ENCODE data around the gene TRIM65.
A peak's percentile ranks its signal among the peaks of the same experiment; 100 is the strongest.

The TRIM65 gene

DNA sequence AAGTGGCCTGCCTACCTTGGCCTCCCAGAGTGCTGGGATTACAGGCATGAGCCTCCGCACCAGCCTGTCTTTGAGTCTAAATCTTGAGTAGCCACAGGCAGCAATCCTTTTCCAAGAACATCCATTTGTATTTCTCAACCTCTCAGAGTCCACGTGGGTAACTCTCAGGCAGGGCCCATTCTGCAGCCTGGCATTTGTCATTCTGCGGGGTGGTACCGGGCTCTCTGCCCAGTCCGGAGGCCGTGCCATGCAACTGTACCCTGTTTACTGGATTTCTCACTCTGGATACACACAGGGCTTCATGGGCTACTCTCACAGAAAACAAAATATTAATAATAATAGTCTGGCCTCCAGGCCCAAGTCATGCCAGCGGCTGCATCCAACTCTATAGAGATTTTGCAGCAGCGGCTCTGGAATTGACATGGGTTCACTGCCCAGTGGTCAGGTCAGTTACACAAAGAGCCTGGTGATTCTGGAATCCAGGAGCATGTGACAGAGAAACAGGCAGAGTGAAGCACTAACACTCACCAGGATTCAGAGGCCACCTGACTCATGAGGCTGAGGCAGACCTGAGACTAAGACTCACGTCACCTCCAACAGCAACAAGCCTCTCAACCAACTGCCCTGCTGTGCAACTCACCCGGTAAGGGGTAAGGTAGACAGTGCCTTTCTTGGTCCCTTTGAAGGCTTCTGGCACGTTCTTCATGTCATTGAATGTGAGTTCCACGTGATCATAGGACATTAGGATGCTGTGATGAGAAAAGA lies 45.6 kb downstream of the TRIM65 start:
- DNase-seq: no peak

DNA sequence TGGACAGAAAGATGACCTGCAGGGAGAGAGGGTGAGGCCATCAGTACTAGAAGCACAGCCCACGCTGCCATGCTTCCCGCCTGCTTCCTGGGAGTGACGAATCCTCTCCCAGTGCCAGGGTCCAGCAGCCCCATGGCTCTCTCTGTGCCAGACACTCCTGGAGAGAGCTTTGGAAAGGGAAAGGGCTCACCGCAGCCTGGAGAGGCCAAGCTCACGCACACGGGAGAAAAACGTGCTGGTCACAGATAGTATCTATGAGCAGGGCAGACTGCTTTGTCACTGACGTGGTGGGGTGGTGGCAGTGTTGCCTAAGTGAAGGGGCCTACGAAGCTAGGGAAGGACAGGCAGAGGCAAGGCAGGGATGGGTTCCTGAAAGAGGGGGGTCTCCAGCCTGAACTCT lies 47.0 kb downstream of the TRIM65 start:
- DNase-seq: no peak

DNA sequence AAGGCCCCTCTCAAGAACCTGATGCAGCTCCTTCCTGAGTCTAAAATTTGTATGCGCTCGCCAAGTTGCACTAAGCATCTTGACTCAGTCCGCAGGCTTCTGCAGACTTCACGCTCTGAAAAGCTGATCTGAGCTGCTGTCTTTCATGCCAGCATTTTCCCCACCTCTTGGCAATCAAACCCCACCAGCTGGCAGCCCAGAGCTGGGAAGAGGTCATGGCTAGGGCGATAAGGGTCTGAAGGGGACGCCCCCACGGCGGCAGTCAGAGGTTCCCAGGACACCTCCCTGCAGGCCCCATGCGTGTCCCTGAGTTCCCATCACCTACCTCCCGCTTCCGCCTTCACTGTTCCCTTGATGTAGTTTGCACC lies 47.5 kb downstream of the TRIM65 start:
- no peak for DNase-seq

DNA sequence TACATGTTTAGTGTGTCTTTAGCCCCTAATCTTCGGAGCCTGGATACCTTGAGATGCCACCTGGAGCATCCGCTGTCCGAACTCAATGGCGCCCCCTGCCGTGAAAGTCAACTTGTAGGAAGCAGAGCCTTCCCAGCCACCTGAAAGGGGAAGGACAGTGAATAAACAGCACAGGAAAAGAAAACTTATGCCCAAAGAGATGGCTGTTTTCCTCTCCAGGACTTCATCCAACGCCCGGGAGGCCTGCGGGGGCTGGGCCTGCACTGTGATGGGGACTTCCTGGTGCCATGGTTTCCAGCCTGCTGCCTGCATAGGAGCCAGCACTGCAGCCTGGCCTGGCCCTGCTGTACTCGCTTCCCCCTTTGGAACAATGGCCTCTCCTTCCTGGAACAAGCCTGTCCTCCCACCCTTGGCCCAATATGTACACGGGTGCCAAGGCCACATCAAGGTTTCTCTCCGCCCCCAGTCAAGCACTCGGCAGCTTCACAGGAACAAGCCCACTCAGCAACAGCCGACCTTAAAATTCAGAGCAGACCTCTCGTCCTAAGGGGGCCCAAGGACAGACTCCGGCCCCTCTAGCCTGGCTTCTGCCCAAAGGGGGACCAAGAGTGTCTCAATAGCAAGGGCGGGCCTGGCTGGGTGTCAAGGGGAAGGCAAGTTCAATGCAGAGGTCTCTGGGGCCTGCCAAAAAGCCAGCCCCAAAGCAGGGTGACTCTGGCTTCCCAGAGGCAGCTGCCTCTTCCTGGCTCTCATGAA lies 48.0 kb downstream of the TRIM65 start:
- DNase-seq: no peak

GRCh38 chr17:75847614-75848522 lies 48.9 kb downstream of the TRIM65 start:
- DNase-seq: no peak

- no peak for DNase-seq
Measured at GRCh38 chr17:75846692-75847613, 49.8 kb downstream of the TRIM65 start.

GRCh38 chr17:75845933-75846691 lies 50.6 kb downstream of the TRIM65 start:
- no peak for DNase-seq

DNA sequence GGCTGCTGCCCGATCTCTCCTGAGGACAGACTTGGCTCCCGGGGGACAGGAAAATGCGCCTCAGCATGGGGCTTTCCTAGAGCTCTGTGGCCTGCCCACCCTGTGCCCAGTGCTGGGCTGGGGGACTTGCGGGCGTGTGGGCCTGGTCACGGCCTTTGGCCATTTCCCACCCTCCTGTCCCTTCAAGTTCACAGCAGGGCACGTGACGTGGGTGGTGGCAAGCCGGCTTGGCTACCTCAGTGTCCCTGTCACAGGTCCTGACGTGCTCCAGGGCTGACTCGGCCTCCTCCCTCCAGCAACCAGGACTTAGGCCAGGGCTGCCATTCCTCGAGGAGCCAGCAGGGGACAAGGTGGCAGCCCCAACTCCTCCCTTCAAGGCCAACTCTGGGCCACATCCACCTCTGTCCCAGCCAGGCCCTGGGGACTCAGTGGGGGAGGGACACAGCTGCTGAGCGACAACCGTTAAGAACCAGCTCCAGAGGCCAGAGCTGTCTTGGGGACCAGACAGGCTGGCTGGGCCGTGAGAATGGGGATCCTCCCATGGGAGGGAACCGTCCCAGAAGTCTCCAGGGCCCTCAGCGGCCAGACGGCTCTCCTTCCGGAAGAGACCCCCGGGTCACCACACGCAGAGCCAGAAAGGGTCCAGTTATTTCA lies 51.6 kb downstream of the TRIM65 start:
- peak; percentile 76 for DNase-seq

DNA sequence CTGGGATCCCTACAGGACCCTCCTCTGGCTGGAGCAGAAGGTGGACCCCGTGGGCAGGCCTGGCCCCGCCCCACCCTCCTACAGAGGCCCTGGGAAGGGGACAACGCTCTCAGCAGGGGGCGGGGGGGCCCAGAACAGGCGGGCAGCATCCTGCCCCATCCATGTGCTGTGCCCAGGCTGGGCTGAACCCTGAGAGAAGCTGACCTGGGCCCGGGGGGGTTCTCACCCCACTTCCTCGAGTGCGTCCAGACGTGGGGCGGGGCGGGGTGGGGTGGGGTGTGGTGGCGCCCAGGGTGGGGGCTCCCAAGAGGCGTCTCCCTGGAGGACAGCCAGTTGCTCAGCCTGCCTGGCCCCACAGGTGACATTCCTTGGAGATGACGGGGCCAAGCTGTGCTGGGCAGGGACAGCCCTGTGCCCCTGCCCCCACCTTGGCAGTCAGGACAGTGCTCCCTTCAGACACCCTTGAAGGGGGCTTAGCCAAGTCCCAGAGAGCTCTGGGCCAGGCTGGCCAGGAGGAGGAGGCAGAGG lies 52.2 kb downstream of the TRIM65 start:
- DNase-seq: no peak

- DNase-seq: no peak
Measured at GRCh38 chr17:75843577-75844529, 52.9 kb downstream of the TRIM65 start, which contains the start of gene UNC13D. Gene UNC13D, minus strand, starts transcription at chr17:75844404. Its CDS starts 67 bp downstream, at chr17:75844337.

DNA sequence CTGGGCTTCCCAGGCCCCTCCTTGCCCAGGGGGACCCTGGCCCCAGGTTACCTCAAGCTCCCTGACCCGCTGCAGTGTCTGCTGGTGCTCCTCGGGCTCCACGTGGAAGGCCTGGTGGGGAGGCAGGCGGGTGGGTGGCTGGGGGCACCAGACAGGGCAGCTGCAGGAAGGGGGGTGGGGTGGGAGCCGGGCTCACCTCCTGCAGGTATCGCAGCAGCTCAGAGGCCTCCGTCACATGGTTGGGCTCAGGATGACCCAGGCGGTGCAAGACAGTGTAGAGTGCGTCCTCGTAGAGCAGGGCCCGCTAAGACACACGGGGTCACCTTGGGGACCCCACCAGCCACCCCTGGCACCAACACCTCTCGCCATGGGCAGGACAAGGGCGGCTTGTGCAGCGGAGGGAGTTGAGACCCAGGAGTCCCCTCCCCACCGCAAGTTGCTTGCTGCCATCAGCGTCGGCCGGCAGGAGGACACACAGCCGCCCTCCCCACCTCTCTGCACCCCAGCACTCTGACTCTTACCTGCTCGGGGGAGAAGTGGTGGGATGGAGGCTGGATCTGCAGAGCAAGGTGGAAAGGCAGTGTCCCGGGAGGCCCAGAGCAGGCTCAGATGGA lies 53.7 kb downstream of the TRIM65 start:
- no peak for DNase-seq

DNA sequence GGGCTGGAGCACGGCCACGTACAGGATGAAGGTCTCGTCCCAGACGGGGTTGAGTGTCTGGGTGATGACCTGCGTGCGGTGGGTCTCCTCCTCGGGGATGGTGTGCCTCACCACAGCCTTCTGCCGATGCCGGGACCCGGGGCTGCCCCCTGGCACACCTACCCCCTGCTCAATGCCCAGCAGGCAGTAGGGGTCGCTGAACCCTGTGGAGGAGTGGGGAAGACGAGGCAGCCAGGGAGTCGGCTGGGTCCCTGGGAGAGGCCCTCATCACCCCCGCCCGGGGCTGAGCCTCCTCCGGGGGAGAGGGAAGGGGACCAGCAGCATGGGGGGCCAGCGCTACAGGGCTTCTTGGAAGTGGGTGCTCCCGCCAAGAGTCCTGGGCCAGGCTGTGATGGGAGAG lies 54.3 kb downstream of the TRIM65 start:
- DNase-seq: no peak

DNA sequence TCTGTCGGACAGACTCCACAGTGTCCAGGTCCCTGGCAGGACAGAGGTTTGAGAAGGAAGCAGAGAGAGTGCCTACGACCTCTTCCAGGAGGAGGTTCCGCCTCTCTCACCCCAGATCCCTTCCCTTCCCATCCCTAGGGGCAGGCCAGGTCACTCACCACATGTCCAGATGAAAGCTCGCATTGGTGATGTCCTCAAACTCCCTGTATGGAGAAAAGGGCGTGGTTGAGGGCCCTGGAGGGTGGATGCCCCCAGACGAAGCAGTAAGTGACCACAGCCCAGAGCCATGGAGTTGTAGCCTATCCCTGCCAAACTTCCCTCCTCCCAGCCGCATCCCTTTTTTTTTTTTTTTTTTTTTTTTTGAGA lies 56.0 kb downstream of the TRIM65 start:
- DNase-seq: no peak

DNA sequence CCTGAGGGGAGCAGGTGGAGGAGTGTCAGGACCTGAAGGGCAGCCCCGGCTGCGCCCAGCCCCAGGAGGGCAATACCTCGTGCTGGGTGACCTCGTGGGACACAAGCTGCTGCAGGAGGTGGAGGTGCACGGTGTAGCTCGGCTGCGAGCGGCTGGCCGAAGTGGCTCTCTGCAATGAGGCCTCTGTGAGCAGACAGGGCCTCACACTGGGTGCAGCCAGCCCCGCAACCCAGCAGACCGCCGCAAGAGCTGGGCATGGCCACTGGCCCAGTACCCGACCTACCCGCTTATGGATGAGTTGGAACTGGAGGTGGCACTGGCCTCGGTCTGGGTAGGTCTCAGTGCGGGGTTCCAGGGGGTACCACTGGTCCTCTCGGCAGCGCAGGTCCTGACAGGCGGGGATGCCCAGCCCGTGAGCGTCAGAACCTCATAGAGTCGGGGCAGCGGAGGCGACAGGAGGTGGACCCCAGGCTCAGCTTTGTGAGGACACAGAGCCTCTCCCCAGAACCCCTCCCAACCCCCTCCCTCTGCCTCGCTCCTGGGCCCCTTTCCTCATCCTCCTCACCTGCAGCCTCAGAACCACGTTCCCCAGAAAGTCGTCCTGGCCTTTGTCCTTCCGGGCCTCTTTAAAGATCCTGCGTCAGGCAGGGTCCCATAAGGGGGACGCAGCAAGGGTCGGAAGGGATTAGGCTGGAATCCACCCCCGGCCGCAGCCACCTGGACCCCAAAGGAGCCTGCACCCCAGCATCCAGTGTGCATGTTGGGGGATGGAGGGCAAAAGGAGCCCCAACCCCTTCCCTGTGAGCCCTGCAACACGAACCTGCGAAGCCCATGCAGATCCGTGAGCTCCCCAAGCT lies 56.6 kb downstream of the TRIM65 start:
- DNase-seq: no peak

All from fibroblast of skin of back (primary cell).